Right atrium auricular region (tissue), 2 donors: ENCODE measurements around the gene TIMM10. TPM values are rescaled to one million over a fixed set of nuclear protein-coding genes. Genes with fewer than 3 reads are reported as not detected.

Experiments used
- DNase-seq: peaks from one replicate; pipeline ENCODE4 v3.0.0-alpha.2; 2019; ENCODE audit warnings: low spot score
- H3K27ac ChIP-seq, 2 donors: fragments of 200-600 bp; sonication (generic); 1 replicate in 1 of 2; 2 replicates in 1 of 2; pipeline ENCODE4 v1.5.1; 2016 to 2019
- H3K27me3 ChIP-seq, 2 donors: fragments of 200-600 bp; sonication (generic); one replicate each; pipeline versions ENCODE4 v1.5.1 to v1.6.0; 2017 to 2019
- H3K36me3 ChIP-seq: fragments of 200-600 bp; sonication (generic); one replicate; pipeline ENCODE4 v1.5.1; 2016
- H3K4me1 ChIP-seq, 2 donors: fragments of 200-600 bp; sonication (generic); one replicate each; pipeline versions ENCODE4 v1.5.1 to v1.6.0; 2017 to 2019
- H3K4me3 ChIP-seq, 2 donors: fragments of 200-600 bp; sonication (generic); 1 replicate in 1 of 2; 2 replicates in 1 of 2; pipeline ENCODE4 v1.5.1; 2017 to 2019; ENCODE audit warnings: mild to moderate bottlenecking in 1 of 2, moderate library complexity in 1 of 2
- H3K9me3 ChIP-seq, 2 donors: fragments of 200-600 bp; sonication (generic); one replicate each; pipeline ENCODE4 v1.5.1; 2019
- total RNA-seq, 2 donors: library from RNA; depleted of rRNA; stranded (reverse); fragments of >200 nt; gene quantifications; one replicate each; pipeline ENCODE4 v1.1.0, GENCODE V29; 2016
- TF ChIP-seq, protein P1 (sequence below), 2 donors: fragments of 200-600 bp; sonication (generic); IDR thresholded peaks; one replicate each; pipeline ENCODE4 v1.5.1; 2019; ENCODE audit warnings: antibody characterized with exemption in 2 of 2

Gene TIMM10
- total RNA-seq, 2 donors from 2014 or later: 27.3 to 63.4 TPM

DNA sequence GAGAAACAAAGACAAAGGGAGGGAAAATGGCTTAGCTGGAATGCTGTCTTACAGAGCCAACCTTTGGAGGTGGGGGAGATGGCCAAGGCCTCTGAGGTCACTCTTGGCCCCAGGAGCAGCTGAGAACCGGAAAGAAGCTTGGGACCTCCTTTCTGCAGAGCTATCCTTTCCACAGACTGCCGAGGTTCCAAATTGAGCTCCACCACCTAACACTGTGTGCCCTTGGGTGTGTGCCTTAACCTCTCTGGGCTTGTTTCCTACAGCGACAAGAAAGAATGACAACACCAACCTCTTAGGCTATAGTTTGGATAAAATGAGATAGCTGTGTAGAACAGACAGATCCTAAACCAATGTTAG is 47.0 kb downstream of the TIMM10 start:
- peaks cover 0 to 17% of the 10 kb centered on the region in 2 donors for H3K4me1 ChIP-seq
- no peak for DNase-seq
- TF ChIP-seq, protein P1, sequence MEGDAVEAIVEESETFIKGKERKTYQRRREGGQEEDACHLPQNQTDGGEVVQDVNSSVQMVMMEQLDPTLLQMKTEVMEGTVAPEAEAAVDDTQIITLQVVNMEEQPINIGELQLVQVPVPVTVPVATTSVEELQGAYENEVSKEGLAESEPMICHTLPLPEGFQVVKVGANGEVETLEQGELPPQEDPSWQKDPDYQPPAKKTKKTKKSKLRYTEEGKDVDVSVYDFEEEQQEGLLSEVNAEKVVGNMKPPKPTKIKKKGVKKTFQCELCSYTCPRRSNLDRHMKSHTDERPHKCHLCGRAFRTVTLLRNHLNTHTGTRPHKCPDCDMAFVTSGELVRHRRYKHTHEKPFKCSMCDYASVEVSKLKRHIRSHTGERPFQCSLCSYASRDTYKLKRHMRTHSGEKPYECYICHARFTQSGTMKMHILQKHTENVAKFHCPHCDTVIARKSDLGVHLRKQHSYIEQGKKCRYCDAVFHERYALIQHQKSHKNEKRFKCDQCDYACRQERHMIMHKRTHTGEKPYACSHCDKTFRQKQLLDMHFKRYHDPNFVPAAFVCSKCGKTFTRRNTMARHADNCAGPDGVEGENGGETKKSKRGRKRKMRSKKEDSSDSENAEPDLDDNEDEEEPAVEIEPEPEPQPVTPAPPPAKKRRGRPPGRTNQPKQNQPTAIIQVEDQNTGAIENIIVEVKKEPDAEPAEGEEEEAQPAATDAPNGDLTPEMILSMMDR (IDR thresholded peaks at IDR 0.05): no peak
- peaks cover 27% of the 10 kb centered on the region for H3K36me3 ChIP-seq
- H3K9me3 ChIP-seq: no peaks in the 10 kb centered on the region
- H3K27ac ChIP-seq: no peak overlapping the region
- H3K27me3 ChIP-seq: peaks cover 7 to 8% of the 10 kb centered on the region in 2 donors
- no peak overlapping the region for H3K4me3 ChIP-seq

GRCh38 chr11:57482782-57483561 is 47.6 kb downstream of the TIMM10 start:
- TF ChIP-seq, protein P1 (IDR thresholded peaks at IDR 0.05): peak; percentile 57 to 82
- Histone ChIP-seq H3K4me1 (peaks cover 0 to 17% of the 10 kb centered on the region in 2 donors), H3K27me3 (peaks cover 7 to 8% of the 10 kb centered on the region in 2 donors), H3K36me3 (peaks cover 26% of the 10 kb centered on the region), H3K4me3 (peak overlapping the region; percentile 19 to 43), H3K27ac (no peak overlapping the region), H3K9me3 (no peaks in the 10 kb centered on the region)
- no peak for DNase-seq

- TF ChIP-seq, protein P1 (IDR thresholded peaks at IDR 0.05): no peak
- Histone ChIP-seq H3K4me1 (peaks cover 0 to 17% of the 10 kb centered on the region in 2 donors), H3K36me3 (peaks cover 19% of the 10 kb centered on the region), H3K4me3 (peak overlapping the region in 1 of 2 donors; percentile 43), H3K27me3 (peaks cover 7 to 8% of the 10 kb centered on the region in 2 donors), H3K27ac (no peak overlapping the region), H3K9me3 (no peaks in the 10 kb centered on the region)
- DNase-seq: no peak
Measured at GRCh38 chr11:57481915-57482781, 48.4 kb downstream of the TIMM10 start.

- TF ChIP-seq, protein P1 (IDR thresholded peaks at IDR 0.05): no peak
- H3K4me1 ChIP-seq: peaks cover 0 to 21% of the 10 kb centered on the region in 2 donors
- no peak overlapping the region for H3K27ac ChIP-seq
- peaks cover 19% of the 10 kb centered on the region for H3K36me3 ChIP-seq
- H3K27me3 ChIP-seq: peaks cover 7 to 8% of the 10 kb centered on the region in 2 donors
- no peak for DNase-seq
- H3K4me3 ChIP-seq: no peak overlapping the region
- H3K9me3 ChIP-seq: no peaks in the 10 kb centered on the region
Measured at GRCh38 chr11:57481315-57481714, 49.2 kb downstream of the TIMM10 start.

GRCh38 chr11:57480409-57481137 is 50.0 kb downstream of the TIMM10 start:
- no peaks in the 10 kb centered on the region for H3K9me3 ChIP-seq
- H3K27ac ChIP-seq: no peak overlapping the region
- H3K36me3 ChIP-seq: peaks cover 12% of the 10 kb centered on the region
- H3K4me3 ChIP-seq: no peak overlapping the region
- TF ChIP-seq, protein P1 (IDR thresholded peaks at IDR 0.05): peak; percentile 71
- H3K27me3 ChIP-seq: peaks cover 7 to 8% of the 10 kb centered on the region in 2 donors
- H3K4me1 ChIP-seq: peaks cover 0 to 28% of the 10 kb centered on the region in 2 donors
- DNase-seq: no peak
